HG03039 (cell line): ENCODE data around the gene CBR4.
"Not testable (repeated sequence)": the region's sequence is repeated elsewhere in the genome, so short reads cannot be mapped to it uniquely, and the experiment has no call there.

Source experiments
- ATAC-seq: cut with Tn5 transposase; IDR thresholded peaks from one replicate; pipeline ENCODE4 v1.9.1; 2021; ENCODE audit warnings: mild to moderate bottlenecking, moderate library complexity; ENCODE audit not compliant: unreplicated experiment

The CBR4 gene

GRCh38 chr4:169035871-169036620, 26.0 kb upstream of the CBR4 start:
- not testable (repeated sequence) for ATAC-seq

GRCh38 chr4:169033660-169034059, 23.6 kb upstream of the CBR4 start:
- ATAC-seq: no peak

GRCh38 chr4:169032883-169033645, 23.0 kb upstream of the CBR4 start:
- ATAC-seq: no peak

GRCh38 chr4:169032194-169032593, 22.1 kb upstream of the CBR4 start:
- ATAC-seq: no peak

GRCh38 chr4:169031392-169031791, 21.3 kb upstream of the CBR4 start:
- ATAC-seq: no peak

GRCh38 chr4:169030562-169030982, 20.5 kb upstream of the CBR4 start:
- ATAC-seq: no peak

- ATAC-seq: no peak
These were observed 19.9 kb upstream of the CBR4 start for GRCh38 chr4:169029947-169030346.

- ATAC-seq: no peak
These were observed 17.6 kb upstream of the CBR4 start for GRCh38 chr4:169027663-169028062.

- ATAC-seq: no peak
These were observed 15.1 kb upstream of the CBR4 start for GRCh38 chr4:169025184-169025583.

GRCh38 chr4:169024762-169025161, 14.7 kb upstream of the CBR4 start:
- peak; percentile 68 for ATAC-seq

- no peak for ATAC-seq
These were observed 8.4 kb upstream of the CBR4 start for GRCh38 chr4:169018406-169018805.

GRCh38 chr4:169017971-169018370, 7.9 kb upstream of the CBR4 start:
- ATAC-seq: no peak

GRCh38 chr4:169015186-169015623, 5.2 kb upstream of the CBR4 start:
- no peak for ATAC-seq

GRCh38 chr4:169014586-169014985, 4.5 kb upstream of the CBR4 start:
- ATAC-seq: no peak

- no peak for ATAC-seq
These were observed 3.3 kb upstream of the CBR4 start for GRCh38 chr4:169013396-169013795.

GRCh38 chr4:169012049-169012448, 2.0 kb upstream of the CBR4 start:
- no peak for ATAC-seq

- ATAC-seq: peak; percentile 26
These were observed 550 bp downstream of the CBR4 start for GRCh38 chr4:169009286-169010124.

- no peak for ATAC-seq
These were observed 4.5 kb downstream of the CBR4 start for GRCh38 chr4:169005453-169006099.

GRCh38 chr4:169000315-169000714, 9.7 kb downstream of the CBR4 start:
- no peak for ATAC-seq

- no peak for ATAC-seq
These were observed 10.2 kb downstream of the CBR4 start for GRCh38 chr4:168999809-169000208.

GRCh38 chr4:168998596-168998995, 11.5 kb downstream of the CBR4 start:
- ATAC-seq: no peak
